GM12874 (cell line): ENCODE measurements around the gene EFCAB14.

ENCODE experiments used
- CTCF ChIP-seq: IDR thresholded peaks from 2 replicates; pipeline ENCODE4 v1.5.1; 2011; ENCODE audit warnings: low read depth, mild to moderate bottlenecking, control low read depth, low read length, moderate library complexity; ENCODE audit not compliant: insufficient read depth

EFCAB14 gene

GRCh38 chr1:46665983-46666382 lies 52.9 kb downstream of the EFCAB14 start:
- TF ChIP-seq CTCF = no peak

GRCh38 chr1:46659307-46659870 lies 59.5 kb downstream of the EFCAB14 start:
- no peak for TF ChIP-seq CTCF

GRCh38 chr1:46657775-46658174 lies 61.1 kb downstream of the EFCAB14 start:
- TF ChIP-seq CTCF = no peak

- TF ChIP-seq CTCF = no peak
These were observed 62.3 kb downstream of the EFCAB14 start for GRCh38 chr1:46656643-46657042.

GRCh38 chr1:46655848-46656247 lies 63.1 kb downstream of the EFCAB14 start:
- no peak for TF ChIP-seq CTCF

- TF ChIP-seq CTCF = no peak
These were observed 64.9 kb downstream of the EFCAB14 start for GRCh38 chr1:46654012-46654411.

GRCh38 chr1:46653405-46653958 lies 65.4 kb downstream of the EFCAB14 start:
- no peak for TF ChIP-seq CTCF
